GM19238 (cell line): Measurements from ENCODE around the gene DENND5A.
"Not testable (repeated sequence)": the region's sequence is repeated elsewhere in the genome, so short reads cannot be mapped to it uniquely, and the experiment has no call there.

Source experiments
- DNase-seq: peaks from one replicate; pipeline ENCODE4 v3.0.0; 2011; ENCODE audit warnings: low spot score; ENCODE audit not compliant: insufficient read length

DENND5A gene

GRCh38 chr11:9211322-9211721, 53.8 kb downstream of the DENND5A start:
- DNase-seq: no peak

GRCh38 chr11:9210922-9211320, 54.2 kb downstream of the DENND5A start:
- no peak for DNase-seq

GRCh38 chr11:9210224-9210921, 54.8 kb downstream of the DENND5A start:
- no peak for DNase-seq

GRCh38 chr11:9209604-9210003, 55.5 kb downstream of the DENND5A start:
- DNase-seq: not testable (repeated sequence)

- no peak for DNase-seq
These were observed 56.2 kb downstream of the DENND5A start for GRCh38 chr11:9208726-9209501.

GRCh38 chr11:9207229-9207628, 57.9 kb downstream of the DENND5A start:
- no peak for DNase-seq

- DNase-seq: no peak
These were observed 58.7 kb downstream of the DENND5A start for GRCh38 chr11:9206496-9206895.

GRCh38 chr11:9203691-9204311, 61.3 kb downstream of the DENND5A start:
- DNase-seq: no peak

GRCh38 chr11:9201372-9202162, 63.6 kb downstream of the DENND5A start:
- no peak for DNase-seq

GRCh38 chr11:9200471-9200870, 64.7 kb downstream of the DENND5A start:
- no peak for DNase-seq

- DNase-seq: no peak
These were observed 71.8 kb downstream of the DENND5A start for GRCh38 chr11:9193316-9193715.

- no peak for DNase-seq
These were observed 72.6 kb downstream of the DENND5A start for GRCh38 chr11:9192561-9192960.

- DNase-seq: not testable (repeated sequence)
These were observed 74.7 kb downstream of the DENND5A start for GRCh38 chr11:9190326-9191016.

- not testable (repeated sequence) for DNase-seq
These were observed 76.3 kb downstream of the DENND5A start for GRCh38 chr11:9188860-9189259.

GRCh38 chr11:9187616-9188015, 77.5 kb downstream of the DENND5A start:
- DNase-seq: no peak

GRCh38 chr11:9184516-9184915, 80.6 kb downstream of the DENND5A start:
- DNase-seq: no peak

- no peak for DNase-seq
These were observed 82.8 kb downstream of the DENND5A start for GRCh38 chr11:9182180-9182871.

GRCh38 chr11:9180784-9181183, 84.4 kb downstream of the DENND5A start:
- no peak for DNase-seq

- DNase-seq: no peak
These were observed 86.0 kb downstream of the DENND5A start for GRCh38 chr11:9179141-9179540.

- DNase-seq: no peak
These were observed 86.4 kb downstream of the DENND5A start for GRCh38 chr11:9178716-9179115.
